ENCODE data around the gene PURA.

PURA gene

GRCh38 chr5:140108093-140109017, 5.6 kb upstream of the PURA start:
- peak in 33 of 42 donors; percentile 6 to 68 (median 38) for DNase-seq
- intact Hi-C loops (cut with DNase I) = loop anchor here (5.0 kb wide), 2 partner anchors 36 to 49 kb away; no protein-coding TSS in a partner anchor

GRCh38 chr5:140109018-140109758, 4.7 kb upstream of the PURA start:
- intact Hi-C loops (cut with DNase I) = loop anchor here (5.0 kb wide), 2 partner anchors 37 to 48 kb away; no protein-coding TSS in a partner anchor
- peak in 30 of 42 donors; percentile 5 to 52 (median 24) for DNase-seq

- DNase-seq = no peak
- intact Hi-C loops (cut with DNase I) = loop anchor here (5.0 kb wide), 3 partner anchors 38 to 68 kb away; partner anchors contain the start of gene NRG2
Observed at GRCh38 chr5:140109759-140110645, 3.9 kb upstream of the PURA start.

- no peak for DNase-seq
- intact Hi-C loops (cut with DNase I) = loop anchor here (5.0 kb wide), 1 partner anchor 68 kb away; the partner anchor contains the start of gene NRG2
Observed at GRCh38 chr5:140110646-140110957, 3.3 kb upstream of the PURA start.

- no peak for DNase-seq
- intact Hi-C loops (cut with DNase I) = loop anchor here (5.0 kb wide), 1 partner anchor 69 kb away; the partner anchor contains the start of gene NRG2
Observed at GRCh38 chr5:140111011-140111858, 2.7 kb upstream of the PURA start.

GRCh38 chr5:140111859-140112551, 1.9 kb upstream of the PURA start:
- no peak for DNase-seq
- intact Hi-C loops (cut with DNase I) = loop anchor here (5.0 kb wide), 1 partner anchor 70 kb away; the partner anchor contains the start of gene NRG2

GRCh38 chr5:140112685-140113179, 1.2 kb upstream of the PURA start:
- DNase-seq = no peak
- intact Hi-C loops (cut with DNase I) = loop anchor here (5.0 kb wide), 1 partner anchor 70 kb away; the partner anchor contains the start of gene NRG2

GRCh38 chr5:140113180-140113698, 670 bp upstream of the PURA start:
- DNase-seq = peak in 31 of 42 donors; percentile 2 to 55 (median 20)
- intact Hi-C loops (cut with DNase I) = loop anchor here (5.0 kb wide), 1 partner anchor 71 kb away; the partner anchor contains the start of gene NRG2

- DNase-seq = peak in 40 of 42 donors; percentile 22 to 79 (median 46)
- intact Hi-C loops (cut with DNase I) = loop anchor here (5.0 kb wide), 1 partner anchor 72 kb away; the partner anchor contains the start of gene NRG2
Observed at GRCh38 chr5:140114341-140115185, 654 bp downstream of the PURA start.

- DNase-seq = no peak
- intact Hi-C loops (cut with DNase I) = no loop called here
Observed at GRCh38 chr5:140115186-140115500, 1.2 kb downstream of the PURA start.

- no peak for DNase-seq
- intact Hi-C loops (cut with DNase I) = no loop called here
Observed at GRCh38 chr5:140116716-140117115, 2.8 kb downstream of the PURA start.

GRCh38 chr5:140117523-140117922, 3.6 kb downstream of the PURA start:
- DNase-seq = no peak
- intact Hi-C loops (cut with DNase I) = no loop called here

- DNase-seq = no peak
- intact Hi-C loops (cut with DNase I) = no loop called here
Observed at GRCh38 chr5:140118302-140118936, 4.5 kb downstream of the PURA start.

GRCh38 chr5:140125637-140126036, 11.7 kb downstream of the PURA start, which contains the start of gene IGIP:
Gene IGIP (plus strand): TSS chr5:140125937. CDS start chr5:140128477, 2,540 bp downstream.
- DNase-seq = no peak
- intact Hi-C loops (cut with DNase I) = no loop called here

- no peak for DNase-seq
- intact Hi-C loops (cut with DNase I) = no loop called here
Observed at GRCh38 chr5:140126315-140127012, 12.6 kb downstream of the PURA start.
